Measurements from ENCODE around the gene HIVEP2. TPM values are rescaled to one million over a fixed set of nuclear protein-coding genes. Genes with fewer than 3 reads are reported as not detected.
A peak's percentile ranks its signal among the peaks of the same experiment; 100 is the strongest.

Gene HIVEP2
- total RNA-seq (10 to 100 TPM; 22.6 to 39.7 (median 29.0) TPM), polyA plus RNA-seq (10 to 100 TPM in 1 of 3 donors, 1 to 10 TPM in 2; 6.2 to 15.1 (median 6.3) TPM)
- long read RNA-seq, donor 1, full-length matches to known transcripts = 1 of 10 reads
- long read RNA-seq, donor 1, partial matches to known transcripts = 8 of 10 reads
- long read RNA-seq, donor 1, other reads (novel, unspliced or antisense) = 1 of 10 reads
- long read RNA-seq, donor 2, partial matches to known transcripts = 12 of 22 reads
- long read RNA-seq, donor 2, other reads (novel, unspliced or antisense) = 10 of 22 reads

GRCh38 chr6:142945049-142945445, at the start of gene HIVEP2:
Gene HIVEP2 (minus strand): TSS chr6:142945176. CDS start chr6:142774738, 170,438 bp downstream.
- Histone ChIP-seq H3K27ac (peak within 1 kb of the TSS; percentile 99), H3K27me3 (ENCODE audit: insufficient read depth in 3 of 3, low read length in 2 of 3) (no peaks in the 10 kb centered on the region), H3K9me3 (no peaks in the 10 kb centered on the region), H3K4me1 (peaks cover 39% of the 10 kb centered on the region), H3K36me3 (ENCODE audit: insufficient read depth in 1 of 2, low read depth in 1 of 2) (no peaks in the 10 kb centered on the region), H3K4me3 (peak within 1 kb of the TSS; percentile 94)
- WGBS, 3 donors = 1% methylated on average over 28 to 50 of the region's 50 CpGs
- ATAC-seq (peak; percentile 59 to 65 (median 62)), DNase-seq (peak; percentile 88 to 93)
- intact Hi-C loops (cut with DNase I) = loop anchor here (2.0 to 5.0 kb wide), 5 partner anchors 18 to 243 kb away; no protein-coding TSS in a partner anchor
- TF ChIP-seq, protein P1, sequence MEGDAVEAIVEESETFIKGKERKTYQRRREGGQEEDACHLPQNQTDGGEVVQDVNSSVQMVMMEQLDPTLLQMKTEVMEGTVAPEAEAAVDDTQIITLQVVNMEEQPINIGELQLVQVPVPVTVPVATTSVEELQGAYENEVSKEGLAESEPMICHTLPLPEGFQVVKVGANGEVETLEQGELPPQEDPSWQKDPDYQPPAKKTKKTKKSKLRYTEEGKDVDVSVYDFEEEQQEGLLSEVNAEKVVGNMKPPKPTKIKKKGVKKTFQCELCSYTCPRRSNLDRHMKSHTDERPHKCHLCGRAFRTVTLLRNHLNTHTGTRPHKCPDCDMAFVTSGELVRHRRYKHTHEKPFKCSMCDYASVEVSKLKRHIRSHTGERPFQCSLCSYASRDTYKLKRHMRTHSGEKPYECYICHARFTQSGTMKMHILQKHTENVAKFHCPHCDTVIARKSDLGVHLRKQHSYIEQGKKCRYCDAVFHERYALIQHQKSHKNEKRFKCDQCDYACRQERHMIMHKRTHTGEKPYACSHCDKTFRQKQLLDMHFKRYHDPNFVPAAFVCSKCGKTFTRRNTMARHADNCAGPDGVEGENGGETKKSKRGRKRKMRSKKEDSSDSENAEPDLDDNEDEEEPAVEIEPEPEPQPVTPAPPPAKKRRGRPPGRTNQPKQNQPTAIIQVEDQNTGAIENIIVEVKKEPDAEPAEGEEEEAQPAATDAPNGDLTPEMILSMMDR (IDR thresholded peaks at IDR 0.05) = no peak

DNA sequence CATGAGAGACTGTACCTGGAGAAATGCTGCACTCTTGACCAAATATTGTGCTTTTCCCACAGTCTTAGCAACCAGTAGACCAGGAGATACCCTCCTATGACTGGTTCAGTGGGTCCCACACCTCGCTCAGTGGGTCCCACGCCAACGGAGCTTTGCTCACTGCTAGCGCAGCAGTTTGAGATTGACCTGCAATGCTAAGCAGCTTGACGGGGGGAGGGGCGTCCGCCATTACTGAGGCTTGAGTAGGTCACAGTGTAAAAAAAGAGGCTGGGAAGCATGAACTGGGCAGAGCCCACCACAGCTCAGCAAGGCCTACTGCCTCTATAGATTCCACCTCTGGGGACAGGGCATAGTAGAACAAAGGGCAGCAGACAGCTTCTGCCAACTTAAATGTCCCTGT, 49.0 kb upstream of the HIVEP2 start:
- Histone ChIP-seq H3K4me3 (no peak overlapping the region), H3K9me3 (peaks cover 4% of the 10 kb centered on the region), H3K27ac (no peak overlapping the region), H3K4me1 (no peaks in the 10 kb centered on the region), H3K36me3 (ENCODE audit: insufficient read depth in 1 of 2, low read depth in 1 of 2) (no peaks in the 10 kb centered on the region), H3K27me3 (ENCODE audit: insufficient read depth in 3 of 3, low read length in 2 of 3) (no peaks in the 10 kb centered on the region)
- intact Hi-C loops (cut with DNase I) = no loop called here
- TF ChIP-seq, protein P1 (IDR thresholded peaks at IDR 0.05) = no peak
- ATAC-seq (no peak), DNase-seq (peak in 1 of 2 donors; percentile 52)
- WGBS, 3 donors = 95 to 98% (median 97%) methylated on average over 7 of the region's 7 CpGs

DNA sequence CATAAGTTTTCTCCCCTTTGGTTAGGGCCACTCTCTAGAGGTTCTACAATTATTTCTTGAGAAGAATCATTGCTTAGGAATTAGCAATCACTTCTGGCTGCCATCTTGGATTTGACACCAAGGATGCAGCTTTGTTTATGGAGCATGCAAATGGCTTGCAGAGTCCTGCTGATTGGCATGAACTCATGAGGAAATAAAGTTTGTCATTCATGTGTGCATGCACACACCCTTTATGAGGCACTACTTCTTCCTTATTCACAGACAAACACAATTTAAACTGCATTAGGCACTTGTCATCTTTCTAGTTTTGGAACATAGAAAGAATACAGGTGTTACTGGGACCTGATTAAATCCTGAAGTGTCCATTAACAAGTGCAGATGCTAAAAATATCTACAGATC, 42.5 kb upstream of the HIVEP2 start:
- TF ChIP-seq, protein P1 (IDR thresholded peaks at IDR 0.05) = no peak
- Histone ChIP-seq H3K4me3 (no peak overlapping the region), H3K9me3 (no peaks in the 10 kb centered on the region), H3K4me1 (no peaks in the 10 kb centered on the region), H3K36me3 (ENCODE audit: insufficient read depth in 1 of 2, low read depth in 1 of 2) (no peaks in the 10 kb centered on the region), H3K27me3 (ENCODE audit: insufficient read depth in 3 of 3, low read length in 2 of 3) (no peaks in the 10 kb centered on the region), H3K27ac (no peak overlapping the region)
- no peak for DNase-seq
- intact Hi-C loops (cut with DNase I) = no loop called here
- ATAC-seq = no peak

DNA sequence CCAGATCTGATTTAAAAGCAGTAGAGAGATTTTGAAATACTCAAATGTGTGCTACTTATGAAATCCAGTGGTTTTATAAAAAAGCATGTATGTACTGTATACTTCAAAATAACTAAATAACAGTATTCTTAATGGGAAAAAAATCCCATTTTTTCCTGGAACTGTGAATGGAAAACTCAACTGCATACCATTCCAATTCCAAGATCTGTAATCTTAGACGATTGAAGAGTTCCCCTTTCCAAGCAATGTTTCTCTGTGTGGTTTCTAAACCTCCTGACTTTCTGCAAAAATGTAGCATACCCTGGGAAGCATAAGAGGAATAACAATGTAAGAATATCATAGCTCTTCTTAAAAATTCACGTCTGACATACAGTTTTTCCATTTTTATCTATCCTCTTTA, 40.3 kb upstream of the HIVEP2 start:
- DNase-seq (no peak), ATAC-seq (no peak)
- Histone ChIP-seq H3K27ac (no peak overlapping the region), H3K4me3 (no peak overlapping the region), H3K27me3 (ENCODE audit: insufficient read depth in 3 of 3, low read length in 2 of 3) (no peaks in the 10 kb centered on the region), H3K9me3 (peaks cover 8% of the 10 kb centered on the region), H3K36me3 (ENCODE audit: insufficient read depth in 1 of 2, low read depth in 1 of 2) (no peaks in the 10 kb centered on the region), H3K4me1 (no peaks in the 10 kb centered on the region)
- TF ChIP-seq, protein P1 (IDR thresholded peaks at IDR 0.05) = no peak
- intact Hi-C loops (cut with DNase I) = no loop called here
- 40 to 53% (median 43%) methylated on average over 2 of the region's 2 CpGs for WGBS, 3 donors

DNA sequence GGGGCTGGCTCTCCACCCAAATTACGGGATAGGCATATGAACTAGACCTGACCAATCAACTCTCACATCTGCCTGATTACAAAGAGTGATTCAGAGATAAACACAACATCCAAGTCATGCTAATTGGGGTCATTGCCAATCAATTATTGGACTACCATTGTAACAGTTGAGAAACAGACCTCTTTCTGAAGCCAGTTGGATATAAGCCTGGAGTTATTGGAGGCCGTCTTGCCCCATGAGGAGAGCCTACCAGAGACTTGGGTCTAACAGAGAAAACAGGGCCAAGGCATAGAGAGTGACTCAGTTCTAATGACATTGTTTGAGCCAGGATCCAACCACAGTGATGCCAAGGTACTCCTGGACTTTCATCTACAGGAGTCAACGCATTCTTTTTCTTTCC, 39.4 kb upstream of the HIVEP2 start:
- Histone ChIP-seq H3K4me1 (no peaks in the 10 kb centered on the region), H3K27ac (no peak overlapping the region), H3K9me3 (peaks cover 8% of the 10 kb centered on the region), H3K36me3 (ENCODE audit: insufficient read depth in 1 of 2, low read depth in 1 of 2) (no peaks in the 10 kb centered on the region), H3K27me3 (ENCODE audit: insufficient read depth in 3 of 3, low read length in 2 of 3) (no peaks in the 10 kb centered on the region), H3K4me3 (no peak overlapping the region)
- intact Hi-C loops (cut with DNase I) = no loop called here
- WGBS, 3 donors = 76 to 88% (median 78%) methylated on average over 3 of the region's 3 CpGs
- DNase-seq (no peak), ATAC-seq (no peak)
- TF ChIP-seq, protein P1 (IDR thresholded peaks at IDR 0.05) = no peak
